K562 (cell line): ENCODE results near the gene FOLR2. TPM values are rescaled to one million over a fixed set of nuclear protein-coding genes. Genes with fewer than 3 reads are reported as not detected.

Source experiments
- ATAC-seq: fragments of 200-7000 bp; cut with Tn5 transposase; 3 replicates; pipeline ENCODE4 v1.9.1; 2020; ENCODE audit warnings: moderate library complexity
- BruUV-seq: library from RNA; stranded (reverse); fragments of 400-500 nt; replicated peaks from 2 replicates; lab custom pipeline; 2021; lab: Mats Ljungman, UMichigan
- CTCF ChIA-PET: fragments of 300-600 bp; formaldehyde crosslinking; extraction: SDS; loops from one replicate; lab custom pipeline; 2021; ENCODE audit warnings: low intra/inter-chr PET ratio; lab: Yijun Ruan, JAX
- POLR2A ChIA-PET: fragments of 300-600, 350-650 bp; sonication (Branson Sonifier 250); formaldehyde crosslinking; extraction: SDS; loops from one replicate; lab custom pipeline; 2021; ENCODE audit warnings: antibody characterized with exemption, inconsistent platforms; lab: Yijun Ruan, JAX
- DNase-seq, 4 experiments: peaks; one replicate each; pipeline versions ENCODE4 v3.0.0 to v3.0.0-alpha.2; 2011 to 2018; ENCODE audit warnings: low spot score in 3 of 4, mixed read lengths in 3 of 4; ENCODE audit errors: extremely low read depth in 1 of 4
- FAIRE-seq: peaks from 2 replicates; lab custom pipeline; 2011; peaks lifted over from hg19 to GRCh38; lab: Jason Lieb, UNC
- H2AFZ ChIP-seq: 2 replicates; pipeline ENCODE4 v1.6.0; 2011; ENCODE audit warnings: low read depth, low read length, control low read depth, inconsistent platforms
- H3K27ac ChIP-seq: fragments of 200-600 bp; 3 replicates; pipeline ENCODE4 v1.8.0; 2011; ENCODE audit warnings: low read depth, mild to moderate bottlenecking, control low read depth, inconsistent platforms, low read length, moderate library complexity, mixed read lengths; ENCODE audit errors: extremely low read depth
- H3K27me3 ChIP-seq, 2 experiments: fragments of 300-600 bp in 1 of 2; 2 replicates in 1 of 2; 3 replicates in 1 of 2; pipeline versions ENCODE4 v1.6.0 to v1.8.0; 2011; ENCODE audit warnings: inconsistent platforms in 2 of 2, low read length in 2 of 2, mild to moderate bottlenecking in 1 of 2, mixed read lengths in 1 of 2, moderate library complexity in 1 of 2; ENCODE audit not compliant: control insufficient read depth in 2 of 2, insufficient read depth in 2 of 2
- H3K36me3 ChIP-seq: fragments of 300-600 bp; 3 replicates; pipeline ENCODE4 v1.8.0; 2011; ENCODE audit warnings: mild to moderate bottlenecking, low read length, inconsistent platforms; ENCODE audit not compliant: control insufficient read depth, insufficient read depth
- H3K4me1 ChIP-seq, 2 experiments: fragments of 200-600 bp in 1 of 2; replicated peaks in 1 of 2; 2 replicates in 1 of 2; 3 replicates in 1 of 2; pipeline versions ENCODE4 v1.5.1 to v1.8.0; 2011; ENCODE audit warnings: inconsistent platforms in 2 of 2, low read length in 2 of 2, mild to moderate bottlenecking in 1 of 2, mixed read lengths in 1 of 2, moderate library complexity in 1 of 2; ENCODE audit not compliant: control insufficient read depth in 2 of 2, insufficient read depth in 2 of 2
- H3K4me2 ChIP-seq: 2 replicates; pipeline ENCODE4 v1.6.1; 2011; ENCODE audit warnings: low read length, control low read depth, inconsistent platforms, mixed read lengths; ENCODE audit not compliant: insufficient read depth
- H3K4me3 ChIP-seq: fragments of 200-600 bp; sonication (generic), shearing (Covaris generic); 2 replicates; pipeline ENCODE4 v1.5.1; 2016; ENCODE audit warnings: control low read depth, inconsistent platforms
- H3K79me2 ChIP-seq: fragments of 200-600 bp; 3 replicates; pipeline ENCODE4 v1.8.0; 2011; ENCODE audit warnings: low read length, inconsistent platforms; ENCODE audit not compliant: control insufficient read depth, insufficient read depth
- H3K9ac ChIP-seq, 2 experiments: 2 replicates each; pipeline versions ENCODE4 v1.6.0 to v1.6.1; 2011; ENCODE audit warnings: low read depth in 2 of 2, low read length in 2 of 2, control low read depth in 1 of 2, inconsistent platforms in 1 of 2, mild to moderate bottlenecking in 1 of 2, mixed read lengths in 1 of 2; ENCODE audit not compliant: insufficient read depth in 1 of 2
- H3K9me1 ChIP-seq: one replicate; pipeline ENCODE4 v1.6.0; 2011; ENCODE audit warnings: inconsistent platforms, mild to moderate bottlenecking, low read length, moderate library complexity; ENCODE audit not compliant: control insufficient read depth, insufficient read depth
- H3K9me3 ChIP-seq: replicated peaks from 2 replicates; pipeline ENCODE4 v1.5.1; 2011; ENCODE audit warnings: low read depth, low read length, inconsistent platforms; ENCODE audit not compliant: control insufficient read depth, insufficient read depth
- H4K20me1 ChIP-seq: replicated peaks from 2 replicates; pipeline ENCODE4 v1.6.1; 2011; ENCODE audit warnings: low read length, inconsistent platforms, mixed read lengths; ENCODE audit not compliant: control insufficient read depth, insufficient read depth
- CBX3 ChIP-seq, 2 experiments: IDR thresholded peaks; 1 replicate in 1 of 2; 2 replicates in 1 of 2; pipeline ENCODE4 v1.6.1; 2012; ENCODE audit warnings: inconsistent platforms in 2 of 2, low read length in 2 of 2, borderline replicate concordance in 1 of 2, control low read depth in 1 of 2
- KAT8 ChIP-seq: fragments of 450-650 bp; IDR thresholded peaks from 2 replicates; pipeline ENCODE4 v1.6.1; 2016; ENCODE audit warnings: low read depth, mild to moderate bottlenecking
- ZNF165 ChIP-seq: fragments of 250-450 bp; sonication (Bioruptor Pico); IDR thresholded peaks from 2 replicates; pipeline ENCODE4 v1.4.0; 2020; ENCODE audit warnings: borderline replicate concordance
- WGBS: fragments of 100-300 bp; shearing (Covaris generic); methylation state at CpG from one replicate; pipeline ENCODE4 v1.1.6; 2016; ENCODE audit warnings: low coverage, mixed read lengths; ENCODE audit not compliant: insufficient coverage; ENCODE audit errors: missing lambda C conversion rate; 5-methylcytosine and 5-hydroxymethylcytosine counted together
- in situ Hi-C: fragments of 300-500 bp; cut with MboI; formaldehyde crosslinking; loops from 4 replicates; pipeline ENCODE4 v1.15.0; 2018; ENCODE audit warnings: inconsistent platforms, mixed read lengths
- intact Hi-C: fragments of 100-400 bp; cut with micrococcal nuclease; formaldehyde crosslinking; loops from 2 replicates; pipeline ENCODE4 v1.14.2; 2022
- polyA plus RNA-seq, 8 experiments: library from polyadenylated mRNA; depleted of rRNA in 4 of 8; stranded (reverse) in 5 of 8; unstranded in 3 of 8; fragments of >200 nt; fragmentation: Nextera tagmentation in 2 of 8; fragmentation: Illumina TruSeq in 1 of 8; extraction: Ambion mirVana in 2 of 8; extraction: Trizol in 1 of 8; gene quantifications; 2 replicates each; pipeline versions ENCODE4 v1.2.1 to v1.2.3, GENCODE V29; 2011 to 2014; ENCODE audit warnings: inconsistent platforms in 1 of 8, missing spikeins in 1 of 8
- total RNA-seq, 7 experiments: library from RNA; depleted of rRNA in 6 of 7; stranded (reverse); fragments of >200 nt in 6 of 7; fragmentation: Illumina TruSeq in 2 of 7; extraction: Trizol in 2 of 7; gene quantifications; 2 replicates each; pipeline versions ENCODE4 v1.2.1 to v1.2.3, GENCODE V29; 2011 to 2021; ENCODE audit warnings: low replicate concordance in 1 of 7
- TF ChIP-seq, protein P1 (sequence below), 2 experiments: fragments of 450-650 bp in 1 of 2; IDR thresholded peaks; 2 replicates each; pipeline ENCODE4 v1.6.1; 2011 to 2017; ENCODE audit warnings: low read depth in 2 of 2, antibody characterized with exemption in 1 of 2, borderline replicate concordance in 1 of 2, low read length in 1 of 2, mild to moderate bottlenecking in 1 of 2, mixed read lengths in 1 of 2; ENCODE audit not compliant: control insufficient read depth in 1 of 2

Gene FOLR2
- total and polyA plus RNA-seq, 9 of the 15 experiments (the other 6 are each of a cell fraction or from before 2014, with no cell fraction given): 0.27 TPM; not detected in 8

DNA sequence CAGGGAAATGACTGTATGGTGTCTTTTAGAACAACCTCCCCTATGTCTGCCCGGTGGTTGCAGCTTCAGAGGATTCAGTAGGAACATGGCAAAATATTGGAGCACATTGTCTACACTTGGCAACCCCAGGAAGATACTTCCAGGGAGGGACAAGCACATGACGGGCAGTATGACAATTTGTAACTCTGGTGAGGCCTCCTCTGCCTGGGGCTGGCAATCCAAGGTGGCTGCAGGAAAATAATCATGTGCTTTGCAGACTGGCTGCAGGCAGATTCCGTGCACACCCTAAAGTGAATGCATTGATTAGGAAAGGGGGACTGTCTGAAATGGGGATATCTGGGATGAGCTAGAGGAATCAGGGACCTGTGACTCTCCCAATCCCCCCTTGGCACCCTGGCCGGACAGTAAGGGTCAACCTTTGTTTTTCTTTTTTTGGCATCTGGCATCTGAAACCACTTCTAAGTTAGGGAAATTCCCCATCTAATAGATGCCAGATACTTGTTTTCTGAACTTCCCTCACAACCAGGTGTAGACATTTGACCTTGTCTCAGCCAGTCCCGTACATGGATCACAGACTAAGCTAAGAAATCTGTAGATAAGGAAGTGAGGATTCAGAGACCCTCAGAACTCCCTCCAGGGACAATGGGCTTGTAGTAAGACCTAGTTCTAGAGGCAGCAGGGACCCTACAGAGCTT is 37.9 kb downstream of the FOLR2 start:
- Histone ChIP-seq H3K27me3 (peaks cover 12 to 45% of the 10 kb centered on the region in 2 experiments; a peak in 4 of 5 replicates), H3K9me3 (0 out of 2 replicates have a peak, but pooled peaks cover 4% of the 10 kb centered on the region)
- in situ Hi-C loops: no loop called here
- TF ChIP-seq ZNF165 (CRISPR knock-in tag): no peak
- TF ChIP-seq CBX3 (IDR thresholded peaks at IDR 0.05; ENCODE audit: borderline replicate concordance in 1 of 2, low read length in 2 of 2): 0 out of 3 replicates have a peak, but pooled peaks of 1 of the 2 experiments have one; percentile 70
- TF ChIP-seq, protein P1, sequence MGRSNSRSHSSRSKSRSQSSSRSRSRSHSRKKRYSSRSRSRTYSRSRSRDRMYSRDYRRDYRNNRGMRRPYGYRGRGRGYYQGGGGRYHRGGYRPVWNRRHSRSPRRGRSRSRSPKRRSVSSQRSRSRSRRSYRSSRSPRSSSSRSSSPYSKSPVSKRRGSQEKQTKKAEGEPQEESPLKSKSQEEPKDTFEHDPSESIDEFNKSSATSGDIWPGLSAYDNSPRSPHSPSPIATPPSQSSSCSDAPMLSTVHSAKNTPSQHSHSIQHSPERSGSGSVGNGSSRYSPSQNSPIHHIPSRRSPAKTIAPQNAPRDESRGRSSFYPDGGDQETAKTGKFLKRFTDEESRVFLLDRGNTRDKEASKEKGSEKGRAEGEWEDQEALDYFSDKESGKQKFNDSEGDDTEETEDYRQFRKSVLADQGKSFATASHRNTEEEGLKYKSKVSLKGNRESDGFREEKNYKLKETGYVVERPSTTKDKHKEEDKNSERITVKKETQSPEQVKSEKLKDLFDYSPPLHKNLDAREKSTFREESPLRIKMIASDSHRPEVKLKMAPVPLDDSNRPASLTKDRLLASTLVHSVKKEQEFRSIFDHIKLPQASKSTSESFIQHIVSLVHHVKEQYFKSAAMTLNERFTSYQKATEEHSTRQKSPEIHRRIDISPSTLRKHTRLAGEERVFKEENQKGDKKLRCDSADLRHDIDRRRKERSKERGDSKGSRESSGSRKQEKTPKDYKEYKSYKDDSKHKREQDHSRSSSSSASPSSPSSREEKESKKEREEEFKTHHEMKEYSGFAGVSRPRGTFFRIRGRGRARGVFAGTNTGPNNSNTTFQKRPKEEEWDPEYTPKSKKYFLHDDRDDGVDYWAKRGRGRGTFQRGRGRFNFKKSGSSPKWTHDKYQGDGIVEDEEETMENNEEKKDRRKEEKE (IDR thresholded peaks at IDR 0.05; ENCODE audit: borderline replicate concordance in 1 of 2, control insufficient read depth in 1 of 2, low read depth in 2 of 2, low read length in 1 of 2): no peak
- no peak for TF ChIP-seq KAT8
- TF ChIP-seq, all 486 proteins: peak for 1
- Histone ChIP-seq H4K20me1 (no peaks in the 10 kb centered on the region; the same call in 1 of the 2 replicates), H3K9ac (no peak overlapping the region), H3K27ac (no peak overlapping the region), H2AFZ (no peak overlapping the region), H3K9me1 (no peaks in the 10 kb centered on the region), H3K4me2 (no peak overlapping the region), H3K4me3 (no peak overlapping the region), H3K4me1 (peaks cover 0 to 5% of the 10 kb centered on the region in 2 experiments; a peak in 1 of 5 replicates), H3K79me2 (no peaks in the 10 kb centered on the region), H3K36me3 (no peaks in the 10 kb centered on the region)
- no peak for ATAC-seq
- intact Hi-C loops: no loop called here
- ChIA-PET POLR2A (no interaction called here), CTCF (no interaction called here)
- DNase-seq: no peak
- no peak for FAIRE-seq
- WGBS: 7% methylated on average over 5 of the region's 5 CpGs
- no TSS peak for BruUV-seq
